HFF-Myc (cell line): Measurements from ENCODE around the gene AQR.

ENCODE experiments used
- DNase-seq: peaks from one replicate; pipeline ENCODE4 v3.0.0-alpha.2; 2011; ENCODE audit warnings: low read depth; ENCODE audit errors: extremely low read depth
- H3K4me3 ChIP-seq: replicated peaks from 2 replicates; pipeline ENCODE4 v1.5.1; 2011; ENCODE audit warnings: low read depth, mild to moderate bottlenecking, control low read depth, low read length
- TF ChIP-seq, protein P1 (sequence below): IDR thresholded peaks from 2 replicates; pipeline ENCODE4 v1.5.1; 2012; ENCODE audit warnings: mild to moderate bottlenecking, low read depth, low read length, control low read depth; ENCODE audit errors: missing control alignments

Gene AQR

GRCh38 chr15:34969340-34970097 is at the start of gene AQR:
Gene AQR (minus strand): TSS chr15:34969742. CDS start chr15:34969613, 129 bp downstream.
- TF ChIP-seq, protein P1, sequence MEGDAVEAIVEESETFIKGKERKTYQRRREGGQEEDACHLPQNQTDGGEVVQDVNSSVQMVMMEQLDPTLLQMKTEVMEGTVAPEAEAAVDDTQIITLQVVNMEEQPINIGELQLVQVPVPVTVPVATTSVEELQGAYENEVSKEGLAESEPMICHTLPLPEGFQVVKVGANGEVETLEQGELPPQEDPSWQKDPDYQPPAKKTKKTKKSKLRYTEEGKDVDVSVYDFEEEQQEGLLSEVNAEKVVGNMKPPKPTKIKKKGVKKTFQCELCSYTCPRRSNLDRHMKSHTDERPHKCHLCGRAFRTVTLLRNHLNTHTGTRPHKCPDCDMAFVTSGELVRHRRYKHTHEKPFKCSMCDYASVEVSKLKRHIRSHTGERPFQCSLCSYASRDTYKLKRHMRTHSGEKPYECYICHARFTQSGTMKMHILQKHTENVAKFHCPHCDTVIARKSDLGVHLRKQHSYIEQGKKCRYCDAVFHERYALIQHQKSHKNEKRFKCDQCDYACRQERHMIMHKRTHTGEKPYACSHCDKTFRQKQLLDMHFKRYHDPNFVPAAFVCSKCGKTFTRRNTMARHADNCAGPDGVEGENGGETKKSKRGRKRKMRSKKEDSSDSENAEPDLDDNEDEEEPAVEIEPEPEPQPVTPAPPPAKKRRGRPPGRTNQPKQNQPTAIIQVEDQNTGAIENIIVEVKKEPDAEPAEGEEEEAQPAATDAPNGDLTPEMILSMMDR = peak; percentile 92
- peak; percentile 94 for DNase-seq
- peak within 1 kb of the TSS; percentile 98 for H3K4me3 ChIP-seq

DNA sequence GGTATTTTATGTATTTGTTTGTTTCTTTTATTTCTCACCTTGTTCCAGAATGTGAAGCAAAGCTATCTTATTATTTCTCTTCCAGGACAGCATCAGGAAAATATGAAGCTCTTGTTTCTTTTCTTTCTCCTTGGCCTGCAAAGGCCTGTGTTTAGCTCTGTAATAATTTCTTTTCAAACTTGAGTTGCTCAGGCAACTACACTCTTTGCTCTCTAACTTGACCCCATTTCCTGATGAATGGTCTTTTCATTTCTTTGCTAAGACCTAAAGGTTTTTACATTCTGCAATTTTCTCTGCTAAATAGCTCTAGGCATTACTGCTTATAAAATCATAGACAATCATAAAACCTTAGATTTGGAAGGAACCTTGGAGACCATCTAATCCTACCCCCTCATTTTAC is 44.7 kb upstream of the AQR start:
- TF ChIP-seq, protein P1 = no peak
- DNase-seq = no peak
- H3K4me3 ChIP-seq = no peak overlapping the region

DNA sequence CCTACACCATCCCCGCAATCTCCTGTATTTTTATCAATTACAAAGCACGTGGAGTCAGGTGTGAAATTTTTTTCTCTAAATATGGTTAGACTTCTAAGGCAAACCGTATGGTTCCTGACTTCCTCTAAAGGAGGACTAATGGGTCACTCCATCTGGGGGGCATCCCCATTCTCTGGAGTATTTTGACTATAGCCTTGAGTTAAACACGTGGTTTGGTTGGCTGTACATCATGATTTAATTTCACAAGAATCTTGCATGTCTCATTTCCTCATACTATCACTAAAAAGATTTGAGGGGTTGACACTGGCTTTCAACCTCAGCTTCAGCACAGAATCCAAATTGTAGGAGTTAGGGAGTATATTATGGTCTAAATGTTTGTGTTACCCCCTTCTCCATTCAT is 43.8 kb upstream of the AQR start:
- no peak overlapping the region for H3K4me3 ChIP-seq
- no peak for DNase-seq
- TF ChIP-seq, protein P1 = no peak

DNA sequence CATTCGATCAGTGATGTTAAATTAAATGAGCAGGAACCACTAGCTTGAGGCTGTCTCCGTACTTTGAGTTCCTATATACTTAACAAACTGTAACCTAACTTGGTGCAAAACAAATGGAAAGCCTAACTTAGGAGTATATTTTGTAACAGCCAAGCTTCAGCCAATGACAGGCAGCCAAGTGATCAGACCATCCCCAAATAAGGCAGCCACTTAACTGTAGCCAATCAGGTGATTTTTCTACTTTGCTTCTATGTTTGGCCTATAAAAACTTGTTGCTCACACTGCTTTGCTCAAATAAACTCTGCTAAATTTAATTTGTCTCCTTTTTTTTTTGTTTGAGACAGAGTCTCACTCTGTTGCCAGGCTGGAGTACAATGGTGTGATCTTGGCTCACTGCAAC is 37.9 kb upstream of the AQR start:
- no peak overlapping the region for H3K4me3 ChIP-seq
- TF ChIP-seq, protein P1 = no peak
- DNase-seq = no peak

DNA sequence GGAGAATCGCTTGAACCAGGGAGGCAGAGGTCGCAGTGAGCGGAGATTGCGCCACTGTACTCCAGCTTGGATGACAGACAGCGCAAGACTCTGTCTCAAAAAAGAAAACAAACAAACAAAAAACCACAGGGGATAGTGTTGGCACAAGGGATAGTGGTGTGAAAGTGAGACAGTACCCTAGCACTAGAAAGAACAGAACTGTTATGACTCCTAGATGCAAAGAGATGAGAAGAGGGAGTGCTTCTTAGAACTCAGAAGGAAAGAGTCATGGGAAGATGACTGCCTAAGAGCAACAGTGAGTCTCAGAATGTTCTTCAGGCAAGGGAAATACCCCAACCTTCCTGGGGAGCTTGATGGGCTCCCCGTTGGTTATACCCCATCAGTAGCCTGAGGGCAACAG is 36.4 kb upstream of the AQR start:
- H3K4me3 ChIP-seq = no peak overlapping the region
- TF ChIP-seq, protein P1 = no peak
- DNase-seq = no peak

DNA sequence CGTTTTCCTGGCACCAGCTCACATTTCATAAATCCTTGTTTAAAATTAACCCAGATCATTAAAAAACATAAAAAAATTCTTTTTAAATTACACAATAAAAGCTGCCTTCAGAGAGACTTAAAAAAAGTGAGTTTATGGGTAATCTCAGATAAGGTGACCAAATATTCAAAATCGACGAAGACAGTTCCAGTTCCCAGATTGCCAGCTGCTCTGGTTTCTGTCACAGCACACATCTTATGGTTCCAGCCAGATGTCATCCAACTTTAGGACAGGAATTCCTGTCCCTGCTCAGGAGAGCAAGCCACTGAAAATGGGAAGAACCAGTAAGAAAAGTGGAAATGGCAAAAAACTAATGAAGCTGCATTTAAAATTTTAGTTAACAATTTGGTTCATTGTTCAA is 34.4 kb upstream of the AQR start:
- TF ChIP-seq, protein P1 = no peak
- H3K4me3 ChIP-seq = no peak overlapping the region
- no peak for DNase-seq

GRCh38 chr15:35000511-35000910 is 31.0 kb upstream of the AQR start:
- TF ChIP-seq, protein P1 = no peak
- H3K4me3 ChIP-seq = no peak overlapping the region
- DNase-seq = peak; percentile 82
